GM12878 (cell line): Measurements from ENCODE around the gene TNXB. TPM values are rescaled to one million over a fixed set of nuclear protein-coding genes. Genes with fewer than 3 reads are reported as not detected.

Experiments
- ATAC-seq: fragments of 200-7000 bp; cut with Tn5 transposase; 3 replicates; pipeline ENCODE4 v1.9.1; 2020; ENCODE audit warnings: mild to moderate bottlenecking, moderate library complexity
- BruUV-seq: library from RNA; stranded (reverse); fragments of 400-500 nt; replicated peaks from 2 replicates; lab custom pipeline; 2021; lab: Mats Ljungman, UMichigan
- CTCF ChIA-PET: fragments of 300-600 bp; sonication (Branson Sonifier 250); formaldehyde crosslinking; extraction: SDS; loops from one replicate; lab custom pipeline; 2021; ENCODE audit warnings: inconsistent platforms; lab: Yijun Ruan, JAX
- POLR2A ChIA-PET: fragments of 350-600 bp; formaldehyde crosslinking; extraction: SDS; loops from one replicate; lab custom pipeline; 2021; ENCODE audit warnings: inconsistent platforms; lab: Charles Lee
- RAD21 ChIA-PET: fragments of 300-600 bp; sonication (Branson Sonifier 250); formaldehyde crosslinking; loops from one replicate; lab custom pipeline; 2023; ENCODE audit warnings: antibody characterized with exemption; ENCODE audit not compliant: unreplicated experiment; lab: Charles Lee
- SMC1A ChIA-PET: fragments of 300-600 bp; sonication (Branson Sonifier 250); formaldehyde crosslinking; loops from one replicate; lab custom pipeline; 2023; ENCODE audit not compliant: unreplicated experiment, uncharacterized antibody; lab: Charles Lee
- DNase-seq: peaks from one replicate; pipeline ENCODE4 v3.0.0-alpha.2; 2011; ENCODE audit warnings: low read depth, low spot score
- FAIRE-seq: peaks from 3 replicates; lab custom pipeline; 2011; peaks lifted over from hg19 to GRCh38; lab: Jason Lieb, UNC
- H2AFZ ChIP-seq: 2 replicates; pipeline ENCODE4 v1.6.0; 2011; ENCODE audit warnings: low read depth, low read length, control low read depth; ENCODE audit not compliant: control insufficient read depth
- H3K27ac ChIP-seq: 2 replicates; pipeline ENCODE4 v1.5.1; 2011; ENCODE audit warnings: control low read depth; ENCODE audit not compliant: control insufficient read depth, insufficient read depth
- H3K27me3 ChIP-seq, 2 experiments: replicated peaks in 1 of 2; 2 replicates each; pipeline versions ENCODE4 v1.6.0 to v1.6.1; 2011; ENCODE audit warnings: low read length in 1 of 2; ENCODE audit not compliant: control insufficient read depth in 2 of 2, insufficient read depth in 2 of 2
- H3K36me3 ChIP-seq, 2 experiments: 2 replicates each; pipeline ENCODE4 v1.5.1; 2011; ENCODE audit warnings: low read length in 1 of 2; ENCODE audit not compliant: control insufficient read depth in 2 of 2, insufficient read depth in 2 of 2
- H3K4me1 ChIP-seq: 2 replicates; pipeline ENCODE4 v1.6.1; 2011; ENCODE audit warnings: mild to moderate bottlenecking, low read length, moderate library complexity, mixed read lengths; ENCODE audit not compliant: control insufficient read depth, insufficient read depth
- H3K4me2 ChIP-seq: 2 replicates; pipeline ENCODE4 v1.6.0; 2011; ENCODE audit warnings: control low read depth; ENCODE audit not compliant: control insufficient read depth, insufficient read depth
- H3K4me3 ChIP-seq: fragments of 200-600 bp; sonication (generic); 2 replicates; pipeline ENCODE4 v1.5.1; 2016
- H3K79me2 ChIP-seq: 2 replicates; pipeline ENCODE4 v1.6.0; 2011; ENCODE audit warnings: low read length; ENCODE audit not compliant: control insufficient read depth, insufficient read depth
- H3K9ac ChIP-seq: 2 replicates; pipeline ENCODE4 v1.8.0; 2011; ENCODE audit warnings: low read length, control low read depth, mixed read lengths; ENCODE audit not compliant: control insufficient read depth, insufficient read depth
- H3K9me3 ChIP-seq: replicated peaks from 3 replicates; pipeline ENCODE4 v1.5.1; 2011; ENCODE audit warnings: mild to moderate bottlenecking, low read length; ENCODE audit not compliant: control insufficient read depth, insufficient read depth
- H4K20me1 ChIP-seq: 2 replicates; pipeline ENCODE4 v1.6.0; 2011; ENCODE audit not compliant: control insufficient read depth, insufficient read depth
- ATF2 ChIP-seq: IDR thresholded peaks from 2 replicates; pipeline ENCODE4 v1.6.1; 2012; ENCODE audit warnings: low read length, inconsistent platforms
- BCL3 ChIP-seq: IDR thresholded peaks from 2 replicates; pipeline ENCODE4 v1.6.1; 2011; ENCODE audit warnings: borderline replicate concordance, low read depth, mild to moderate bottlenecking, moderate library complexity, low read length; ENCODE audit not compliant: insufficient read depth, poor library complexity, severe bottlenecking
- CREB1 ChIP-seq: IDR thresholded peaks from 2 replicates; pipeline ENCODE4 v1.6.1; 2012; ENCODE audit warnings: low read depth, mild to moderate bottlenecking, inconsistent platforms
- CUX1 ChIP-seq: IDR thresholded peaks from 2 replicates; pipeline ENCODE4 v1.6.1; 2012; ENCODE audit warnings: improper control_type of control experiment, low read depth, low read length; ENCODE audit not compliant: insufficient replicate concordance
- EED ChIP-seq: sonication (generic); IDR thresholded peaks from 2 replicates; pipeline ENCODE4 v1.6.1; 2016; ENCODE audit warnings: antibody characterized with exemption, low read depth
- GABPA ChIP-seq: IDR thresholded peaks from 2 replicates; pipeline ENCODE4 v1.6.1; 2014; ENCODE audit warnings: antibody characterized with exemption, low read depth, mild to moderate bottlenecking, inconsistent platforms
- NFXL1 ChIP-seq: fragments of 450-650 bp; IDR thresholded peaks from 2 replicates; pipeline ENCODE4 v1.6.1; 2017; ENCODE audit warnings: antibody characterized with exemption, mild to moderate bottlenecking, borderline replicate concordance
- RAD51 ChIP-seq: fragments of 450-650 bp; IDR thresholded peaks from 2 replicates; pipeline ENCODE4 v1.6.1; 2016; ENCODE audit warnings: moderate library complexity, mild to moderate bottlenecking, inconsistent platforms
- SREBF1 ChIP-seq: IDR thresholded peaks from 2 replicates; pipeline ENCODE4 v1.6.1; 2012; ENCODE audit warnings: mild to moderate bottlenecking, low read length
- SUZ12 ChIP-seq: fragments of 200-600 bp; sonication (generic); IDR thresholded peaks from one replicate; pipeline ENCODE4 v1.6.1; 2018; ENCODE audit warnings: antibody characterized with exemption, mild to moderate bottlenecking; ENCODE audit not compliant: unreplicated experiment
- USF2 ChIP-seq: IDR thresholded peaks from 2 replicates; pipeline ENCODE4 v1.6.1; 2011; ENCODE audit warnings: low read depth, low read length, improper control_type of control experiment, borderline replicate concordance
- WGBS: methylation state at CpG from one replicate; pipeline ENCODE4 v1.1.6; 2016; ENCODE audit warnings: low lambda C conversion rate; ENCODE audit not compliant: insufficient replicate concordance, insufficient coverage; ENCODE audit errors: missing lambda C conversion rate; 5-methylcytosine and 5-hydroxymethylcytosine counted together
- in situ Hi-C: fragments of 300-500 bp; cut with MboI; formaldehyde crosslinking; loops from 9 replicates; pipeline ENCODE4 v1.14.3; 2018; ENCODE audit warnings: mixed read lengths
- intact Hi-C: fragments of 100-400 bp; cut with micrococcal nuclease; formaldehyde crosslinking; loops from one replicate; pipeline ENCODE4 v1.14.2; 2022; ENCODE audit not compliant: unreplicated experiment
- polyA plus RNA-seq, 11 experiments: library from polyadenylated mRNA; depleted of rRNA in 4 of 11; unstranded in 6 of 11; stranded (reverse) in 5 of 11; fragments of >200 nt; fragmentation: Nextera tagmentation in 4 of 11; fragmentation: Illumina TruSeq in 1 of 11; extraction: Ambion mirVana in 4 of 11; extraction: Trizol in 1 of 11; gene quantifications; 1 replicate in 1 of 11; 2 replicates in 10 of 11; pipeline versions ENCODE4 v1.2.1 to v1.2.3, GENCODE V29; 2011 to 2016; ENCODE audit warnings: inconsistent platforms in 2 of 11, missing spikeins in 2 of 11, low read depth in 1 of 11
- total RNA-seq, 4 experiments: library from RNA; depleted of rRNA in 3 of 4; stranded (reverse); fragments of >200 nt in 3 of 4; fragmentation: Illumina TruSeq in 1 of 4; extraction: Trizol in 1 of 4; gene quantifications; 2 replicates each; pipeline versions ENCODE4 v1.2.1 to v1.2.3, GENCODE V29; 2013 to 2021

The TNXB gene
- total and polyA plus RNA-seq, 10 of the 15 experiments (the other 5 are each of a cell fraction or from before 2014, with no cell fraction given): 0.03 to 2.5 (median 0.68) TPM; not detected in 2

- TF ChIP-seq NFXL1 (no peak), USF2 (no peak), GABPA (no peak), SREBF1 (no peak), ATF2 (no peak), BCL3 (no peak), CUX1 (no peak), CREB1 (no peak), EED (no peak), RAD51 (no peak), SUZ12 (no peak)
- H3K4me2 ChIP-seq: no peak overlapping the region
- CTCF ChIA-PET: interaction anchor here (0.6 to 1.3 kb wide), 2 partner anchors 17 to 86 kb away, joined by 3 to 4 read pairs; partner anchors contain the start of gene SKIC2
- RAD21 ChIA-PET: no interaction called here
- H3K9me3 ChIP-seq: no peaks in the 10 kb centered on the region
- H3K4me3 ChIP-seq: no peak overlapping the region
- ATAC-seq (no peak), FAIRE-seq (no peak), DNase-seq (no peak)
- peaks cover 0 to 1% of the 10 kb centered on the region in 2 experiments; a peak in 2 of 4 replicates for H3K27me3 ChIP-seq
- H2AFZ ChIP-seq: no peak overlapping the region
- H3K36me3 ChIP-seq: no peaks in the 10 kb centered on the region
- no peaks in the 10 kb centered on the region for H3K79me2 ChIP-seq
- in situ Hi-C loops: no loop called here
- SMC1A ChIA-PET: no interaction called here
- POLR2A ChIA-PET: no interaction called here
- no peak overlapping the region for H3K9ac ChIP-seq
- no peaks in the 10 kb centered on the region for H4K20me1 ChIP-seq
- no TSS peak for BruUV-seq
- no peaks in the 10 kb centered on the region for H3K4me1 ChIP-seq
- 63% methylated on average over 14 of the region's 22 CpGs for WGBS
- intact Hi-C loops: loop anchor here (10.0 kb wide), 1 partner anchor 109 kb away; the partner anchor contains the start of genes PPT2 and PRRT1
- H3K27ac ChIP-seq: no peak overlapping the region
Observed at GRCh38 chr6:32045811-32046449, 63.2 kb downstream of the TNXB start.
